ENCODE measurements around the gene DACT1. TPM values are rescaled to one million over a fixed set of nuclear protein-coding genes. Genes with fewer than 3 reads are reported as not detected.

The DACT1 gene
- total and polyA plus RNA-seq, 10 of the 15 experiments (the other 5 are each of a cell fraction or from before 2014, with no cell fraction given): 0.13 to 2.9 (median 0.91) TPM

DNA sequence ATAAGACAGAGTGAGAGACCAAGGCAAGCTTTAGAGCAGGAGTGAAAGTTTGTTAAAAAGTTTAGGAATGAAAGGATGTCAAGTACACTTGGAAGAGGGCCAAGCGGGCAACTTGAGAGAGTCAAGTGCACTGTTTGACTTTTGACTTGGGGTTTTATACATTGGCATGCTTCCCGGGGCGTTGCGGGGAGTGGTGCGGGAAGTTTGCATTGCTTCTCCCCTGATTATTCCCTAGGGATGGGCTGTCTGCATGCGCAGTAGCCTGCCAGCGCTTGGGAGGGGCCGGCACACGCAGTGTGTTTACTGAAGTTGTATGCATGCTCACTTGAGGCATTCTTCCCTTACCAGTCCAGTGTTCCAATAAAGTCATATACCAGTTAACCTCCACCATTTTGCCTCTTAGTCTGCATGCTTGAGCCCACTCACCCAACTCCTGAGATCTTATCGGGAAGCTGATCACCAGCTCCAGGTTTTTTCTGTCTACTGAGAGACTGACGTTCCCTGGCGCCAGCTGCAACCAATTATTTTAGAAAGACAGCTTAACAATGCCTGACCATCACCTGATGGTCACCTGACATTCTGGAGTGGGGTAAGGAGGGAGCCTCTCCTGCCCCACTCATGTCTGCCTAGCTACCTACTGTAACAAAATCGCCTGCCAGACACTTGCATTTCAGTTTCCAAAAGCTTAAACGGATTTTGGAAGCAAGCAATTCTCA is 53.2 kb downstream of the DACT1 start (continued):
- TF ChIP-seq, protein P1, sequence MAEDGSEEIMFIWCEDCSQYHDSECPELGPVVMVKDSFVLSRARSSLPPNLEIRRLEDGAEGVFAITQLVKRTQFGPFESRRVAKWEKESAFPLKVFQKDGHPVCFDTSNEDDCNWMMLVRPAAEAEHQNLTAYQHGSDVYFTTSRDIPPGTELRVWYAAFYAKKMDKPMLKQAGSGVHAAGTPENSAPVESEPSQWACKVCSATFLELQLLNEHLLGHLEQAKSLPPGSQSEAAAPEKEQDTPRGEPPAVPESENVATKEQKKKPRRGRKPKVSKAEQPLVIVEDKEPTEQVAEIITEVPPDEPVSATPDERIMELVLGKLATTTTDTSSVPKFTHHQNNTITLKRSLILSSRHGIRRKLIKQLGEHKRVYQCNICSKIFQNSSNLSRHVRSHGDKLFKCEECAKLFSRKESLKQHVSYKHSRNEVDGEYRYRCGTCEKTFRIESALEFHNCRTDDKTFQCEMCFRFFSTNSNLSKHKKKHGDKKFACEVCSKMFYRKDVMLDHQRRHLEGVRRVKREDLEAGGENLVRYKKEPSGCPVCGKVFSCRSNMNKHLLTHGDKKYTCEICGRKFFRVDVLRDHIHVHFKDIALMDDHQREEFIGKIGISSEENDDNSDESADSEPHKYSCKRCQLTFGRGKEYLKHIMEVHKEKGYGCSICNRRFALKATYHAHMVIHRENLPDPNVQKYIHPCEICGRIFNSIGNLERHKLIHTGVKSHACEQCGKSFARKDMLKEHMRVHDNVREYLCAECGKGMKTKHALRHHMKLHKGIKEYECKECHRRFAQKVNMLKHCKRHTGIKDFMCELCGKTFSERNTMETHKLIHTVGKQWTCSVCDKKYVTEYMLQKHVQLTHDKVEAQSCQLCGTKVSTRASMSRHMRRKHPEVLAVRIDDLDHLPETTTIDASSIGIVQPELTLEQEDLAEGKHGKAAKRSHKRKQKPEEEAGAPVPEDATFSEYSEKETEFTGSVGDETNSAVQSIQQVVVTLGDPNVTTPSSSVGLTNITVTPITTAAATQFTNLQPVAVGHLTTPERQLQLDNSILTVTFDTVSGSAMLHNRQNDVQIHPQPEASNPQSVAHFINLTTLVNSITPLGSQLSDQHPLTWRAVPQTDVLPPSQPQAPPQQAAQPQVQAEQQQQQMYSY (CRISPR knock-in tag; IDR thresholded peaks at IDR 0.05): no peak
- TF ChIP-seq, protein P2, sequence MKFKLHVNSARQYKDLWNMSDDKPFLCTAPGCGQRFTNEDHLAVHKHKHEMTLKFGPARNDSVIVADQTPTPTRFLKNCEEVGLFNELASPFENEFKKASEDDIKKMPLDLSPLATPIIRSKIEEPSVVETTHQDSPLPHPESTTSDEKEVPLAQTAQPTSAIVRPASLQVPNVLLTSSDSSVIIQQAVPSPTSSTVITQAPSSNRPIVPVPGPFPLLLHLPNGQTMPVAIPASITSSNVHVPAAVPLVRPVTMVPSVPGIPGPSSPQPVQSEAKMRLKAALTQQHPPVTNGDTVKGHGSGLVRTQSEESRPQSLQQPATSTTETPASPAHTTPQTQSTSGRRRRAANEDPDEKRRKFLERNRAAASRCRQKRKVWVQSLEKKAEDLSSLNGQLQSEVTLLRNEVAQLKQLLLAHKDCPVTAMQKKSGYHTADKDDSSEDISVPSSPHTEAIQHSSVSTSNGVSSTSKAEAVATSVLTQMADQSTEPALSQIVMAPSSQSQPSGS (IDR thresholded peaks at IDR 0.05; ENCODE audit: low read length): no peak
- no peak for TF ChIP-seq FOS (IDR thresholded peaks at IDR 0.05; ENCODE audit: borderline replicate concordance, extremely low read depth, insufficient read length)
- TF ChIP-seq, protein P3, sequence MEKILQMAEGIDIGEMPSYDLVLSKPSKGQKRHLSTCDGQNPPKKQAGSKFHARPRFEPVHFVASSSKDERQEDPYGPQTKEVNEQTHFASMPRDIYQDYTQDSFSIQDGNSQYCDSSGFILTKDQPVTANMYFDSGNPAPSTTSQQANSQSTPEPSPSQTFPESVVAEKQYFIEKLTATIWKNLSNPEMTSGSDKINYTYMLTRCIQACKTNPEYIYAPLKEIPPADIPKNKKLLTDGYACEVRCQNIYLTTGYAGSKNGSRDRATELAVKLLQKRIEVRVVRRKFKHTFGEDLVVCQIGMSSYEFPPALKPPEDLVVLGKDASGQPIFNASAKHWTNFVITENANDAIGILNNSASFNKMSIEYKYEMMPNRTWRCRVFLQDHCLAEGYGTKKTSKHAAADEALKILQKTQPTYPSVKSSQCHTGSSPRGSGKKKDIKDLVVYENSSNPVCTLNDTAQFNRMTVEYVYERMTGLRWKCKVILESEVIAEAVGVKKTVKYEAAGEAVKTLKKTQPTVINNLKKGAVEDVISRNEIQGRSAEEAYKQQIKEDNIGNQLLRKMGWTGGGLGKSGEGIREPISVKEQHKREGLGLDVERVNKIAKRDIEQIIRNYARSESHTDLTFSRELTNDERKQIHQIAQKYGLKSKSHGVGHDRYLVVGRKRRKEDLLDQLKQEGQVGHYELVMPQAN (conservative IDR thresholded peaks at IDR 0.05): no peak
- TF ChIP-seq TCF7 (IDR thresholded peaks at IDR 0.05; ENCODE audit: borderline replicate concordance): no peak
